ENCODE data around the gene ASB17.
"Not testable (repeated sequence)": the region's sequence is repeated elsewhere in the genome, so short reads cannot be mapped to it uniquely, and the experiment has no call there.

The ASB17 gene, protein sequence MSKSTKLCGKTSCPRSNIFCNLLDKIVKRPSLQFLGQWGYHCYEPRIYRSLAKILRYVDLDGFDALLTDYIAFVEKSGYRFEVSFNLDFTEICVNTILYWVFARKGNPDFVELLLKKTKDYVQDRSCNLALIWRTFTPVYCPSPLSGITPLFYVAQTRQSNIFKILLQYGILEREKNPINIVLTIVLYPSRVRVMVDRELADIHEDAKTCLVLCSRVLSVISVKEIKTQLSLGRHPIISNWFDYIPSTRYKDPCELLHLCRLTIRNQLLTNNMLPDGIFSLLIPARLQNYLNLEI

DNA sequence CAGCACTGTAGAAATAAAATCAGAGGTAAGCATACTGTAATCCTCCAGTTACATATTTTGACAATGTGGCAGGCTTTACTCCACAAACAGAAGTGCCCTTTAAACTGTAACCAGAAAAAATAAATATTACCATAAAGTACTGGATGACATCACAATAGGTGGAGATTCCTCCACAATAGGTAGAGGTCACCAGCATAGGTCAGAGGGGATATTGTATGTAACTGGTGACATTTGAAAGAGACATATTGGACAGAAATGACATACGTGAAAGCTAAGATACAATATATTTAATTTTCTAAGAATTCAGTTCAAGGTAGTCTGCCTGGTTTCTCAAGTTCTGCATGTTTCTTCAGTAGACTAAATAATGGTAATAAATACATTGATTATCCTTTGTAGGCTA is at the start of gene ASB17:
Gene ASB17 (minus strand): TSS at position 101 of the 400 bp plus-strand sequence. CDS start 113 bp downstream, outside the sequence.
- no peak for DNase-seq

DNA sequence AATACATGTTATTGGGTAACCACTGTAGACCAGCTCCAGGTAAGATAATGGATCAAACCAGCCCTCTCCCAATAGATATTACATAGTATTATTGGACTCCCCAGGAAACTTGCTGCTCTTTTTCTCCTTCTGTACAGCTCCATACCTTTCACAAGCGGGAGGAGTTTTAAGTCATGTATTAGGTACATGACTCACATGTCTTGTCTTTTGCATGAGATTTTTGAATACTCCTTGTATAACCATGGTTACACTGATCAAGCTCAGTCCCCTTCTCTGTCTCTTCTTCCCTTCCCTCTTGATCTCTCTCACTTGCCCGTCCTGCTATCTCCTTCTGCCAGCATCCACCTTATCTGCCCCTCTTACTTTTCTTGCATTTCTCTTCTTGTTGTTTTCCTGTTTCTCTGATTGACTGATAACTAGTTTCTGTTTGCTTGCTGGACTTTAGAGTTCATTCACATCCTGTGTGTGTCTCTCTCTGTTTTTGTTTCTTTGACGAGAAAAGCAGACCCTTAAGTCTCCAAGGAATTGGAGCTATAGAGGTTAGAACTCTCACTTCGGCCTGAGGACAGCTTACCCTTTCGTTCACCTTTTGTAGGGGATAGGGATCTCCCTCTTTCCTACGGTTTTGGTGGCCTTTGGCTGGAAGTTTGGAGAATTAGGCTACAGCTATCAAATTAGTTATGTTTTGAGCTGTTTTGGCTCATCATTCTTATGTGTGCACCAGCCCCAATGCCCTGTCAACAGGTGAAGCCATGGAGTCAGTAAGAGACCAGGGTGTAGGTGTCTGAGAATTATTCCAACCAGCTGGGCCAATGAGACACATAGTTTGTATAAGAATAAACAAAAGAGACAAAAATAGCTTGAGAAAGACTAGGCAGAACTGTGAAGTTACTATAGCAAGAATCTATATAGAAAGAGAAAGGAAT is 49.0 kb upstream of the ASB17 start:
- DNase-seq = no peak

DNA sequence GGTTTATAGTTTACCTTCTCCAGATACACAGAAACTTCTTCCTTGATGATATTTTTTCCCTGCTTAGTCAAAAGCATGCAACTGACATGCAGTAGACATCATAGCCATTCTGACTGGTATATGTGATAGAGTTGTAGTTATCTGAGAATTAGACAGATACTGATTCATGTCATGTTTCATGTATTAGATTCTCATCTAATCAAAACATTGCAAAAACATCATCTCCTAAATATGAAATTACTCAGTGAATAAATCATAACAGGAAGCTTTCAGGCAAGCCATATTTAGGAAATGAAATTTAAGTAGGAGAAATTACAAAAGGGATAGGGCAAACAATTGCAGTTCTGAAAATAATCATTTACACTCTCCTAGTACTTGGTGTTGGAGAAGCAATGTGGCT is 38.4 kb upstream of the ASB17 start:
- DNase-seq = no peak

DNA sequence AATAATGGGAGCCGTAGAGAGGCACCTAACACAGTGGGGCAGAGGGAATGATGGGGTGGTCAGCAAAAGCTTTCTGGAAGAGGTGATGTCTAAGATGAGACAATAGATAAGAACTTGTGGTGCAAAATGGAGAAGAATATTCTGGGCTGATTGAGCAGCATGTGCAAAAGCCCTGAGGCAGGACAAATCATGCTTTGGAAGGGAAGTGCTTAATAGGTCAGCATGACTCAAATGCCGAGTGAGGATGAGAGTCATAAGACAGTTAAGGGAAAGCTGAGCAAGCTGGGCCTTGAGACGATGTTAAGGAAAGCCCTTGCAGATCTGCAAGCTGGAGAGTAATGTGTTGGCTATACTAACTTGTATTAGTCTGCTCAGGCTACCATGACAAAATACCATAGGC is 37.3 kb upstream of the ASB17 start:
- no peak for DNase-seq

DNA sequence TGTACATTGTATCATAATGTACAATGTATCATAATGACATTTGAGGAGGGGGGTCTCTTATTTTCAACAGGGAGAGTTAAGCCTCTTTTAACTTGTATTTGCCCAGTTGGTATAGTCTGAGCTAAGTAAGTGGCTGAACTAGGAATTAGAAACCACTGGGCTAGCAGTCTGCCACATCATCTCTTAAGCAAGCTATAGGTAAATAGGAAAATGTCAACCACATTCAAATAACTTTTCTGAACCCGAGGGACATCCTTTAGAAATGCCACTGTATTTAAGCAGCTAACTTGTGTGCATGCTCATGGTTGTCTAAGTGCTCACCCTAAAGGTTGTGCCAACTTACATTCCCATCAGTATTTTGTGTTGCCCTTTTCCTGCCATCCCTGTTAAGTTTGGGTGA is 35.5 kb upstream of the ASB17 start:
- no peak for DNase-seq

DNA sequence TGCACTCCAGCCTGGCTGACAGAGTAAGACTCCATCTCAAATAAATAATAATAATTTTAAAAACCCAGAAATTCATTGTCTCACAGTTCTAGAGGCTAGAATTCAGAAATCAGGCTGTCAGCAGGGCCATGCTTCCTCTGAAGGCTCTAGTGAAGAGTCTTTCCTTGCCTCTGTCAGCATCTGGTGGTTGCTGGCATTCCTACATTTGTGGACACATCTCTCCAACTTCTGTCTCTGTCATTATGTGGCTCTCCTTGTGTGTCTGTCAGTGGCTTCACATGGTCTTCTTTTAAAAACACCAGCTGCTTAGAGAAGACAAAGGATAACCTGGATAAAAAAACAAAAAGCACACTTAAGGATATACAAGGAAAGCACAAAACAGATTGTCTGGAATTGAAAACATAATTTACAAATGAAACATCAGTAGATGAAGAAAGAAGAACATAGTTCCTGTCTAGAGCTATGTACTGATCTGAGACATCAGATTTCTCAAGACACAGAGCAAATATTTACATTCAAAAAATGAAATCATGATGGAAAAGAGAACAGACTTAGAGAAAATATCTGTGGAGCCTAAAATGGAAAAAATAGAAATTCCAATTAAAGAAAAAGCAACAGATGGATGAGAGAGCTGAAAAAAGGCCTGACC is 32.7 kb upstream of the ASB17 start:
- DNase-seq = no peak

DNA sequence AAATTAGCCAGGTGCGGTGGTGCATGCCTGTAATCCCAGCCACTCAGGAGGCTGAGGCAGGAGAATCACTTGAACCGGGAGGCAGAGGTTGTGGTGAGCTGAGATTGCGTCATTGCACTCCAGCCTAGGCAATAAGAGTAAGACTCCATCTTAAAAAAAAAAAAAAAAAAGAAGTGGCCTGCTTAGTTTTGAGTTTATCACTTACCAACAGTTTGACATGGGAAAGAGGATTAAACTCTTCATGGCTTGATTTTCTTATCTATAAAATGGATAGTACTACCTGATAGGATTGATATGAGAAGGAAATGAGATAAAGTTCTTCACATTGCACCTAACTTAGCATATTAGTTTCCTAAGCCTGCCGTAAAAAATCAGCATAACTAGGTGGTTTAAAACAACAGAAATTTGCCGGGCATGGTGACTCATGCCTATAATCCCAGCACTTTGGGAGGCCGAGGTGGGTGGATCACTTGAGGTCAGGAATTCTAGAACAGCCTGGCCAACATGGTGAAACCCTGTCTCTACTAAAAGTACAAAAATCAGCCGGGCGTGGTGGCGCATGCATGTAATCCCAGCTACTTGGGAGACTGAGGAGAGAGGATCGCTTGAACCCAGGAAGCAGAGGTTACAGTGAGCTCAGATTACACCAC is 32.0 kb upstream of the ASB17 start:
- DNase-seq = not testable (repeated sequence)

DNA sequence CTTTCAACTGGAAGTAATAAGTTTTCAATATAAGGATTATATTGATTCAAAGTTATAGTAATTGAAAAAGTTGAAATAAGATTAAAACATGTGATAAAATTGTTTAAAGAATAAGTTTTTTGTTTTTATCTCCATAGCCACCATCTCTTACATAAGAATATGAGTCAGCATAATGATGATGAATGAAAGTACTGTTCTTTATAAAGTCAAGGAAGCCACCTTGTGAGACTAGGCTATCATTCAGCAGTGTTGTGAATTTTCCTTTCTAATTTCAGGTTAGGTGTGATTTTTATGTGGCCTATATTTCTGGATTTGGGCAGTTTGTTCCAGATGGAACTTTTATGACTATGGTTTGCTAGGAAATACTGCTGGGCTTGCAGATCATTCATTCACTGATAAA is 22.4 kb upstream of the ASB17 start:
- no peak for DNase-seq

DNA sequence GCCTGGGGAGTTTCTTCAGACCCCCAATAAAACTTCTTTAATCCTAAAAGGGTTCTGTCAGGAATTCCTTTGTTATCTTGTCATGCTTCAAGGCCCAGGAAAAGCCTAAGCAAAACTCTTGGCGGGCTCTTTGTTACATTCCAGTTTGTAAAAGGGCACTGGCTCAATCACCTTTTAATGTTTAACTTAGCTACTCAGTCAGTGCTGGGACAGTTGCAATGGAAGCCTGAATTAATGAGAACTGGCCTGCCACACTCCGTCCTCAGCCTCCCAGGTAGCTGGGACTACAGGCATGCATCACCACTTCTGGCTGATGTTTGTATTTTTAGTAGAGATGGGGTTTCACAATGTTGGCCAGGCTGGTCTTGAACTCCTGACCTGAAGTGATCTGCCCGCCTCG is 21.3 kb upstream of the ASB17 start:
- no peak for DNase-seq

DNA sequence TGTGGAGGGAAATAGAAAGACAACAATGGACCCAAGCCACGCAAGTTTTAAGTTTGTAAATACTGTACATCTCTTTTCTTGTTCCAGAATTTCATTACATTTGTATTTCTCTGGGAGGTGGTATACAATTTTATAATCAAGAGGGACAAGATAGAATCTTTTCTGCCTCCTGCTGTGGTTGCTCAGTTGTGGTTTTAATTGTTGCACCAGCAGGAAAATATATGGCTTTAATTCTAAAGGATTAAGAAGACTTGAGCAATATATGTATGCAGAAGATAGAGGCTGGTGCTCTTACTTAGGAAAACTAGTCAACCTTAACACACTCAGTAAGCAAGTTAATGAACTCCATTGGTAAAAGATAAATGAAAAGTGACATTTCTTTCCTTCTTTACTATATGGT is 19.8 kb upstream of the ASB17 start:
- DNase-seq = no peak

DNA sequence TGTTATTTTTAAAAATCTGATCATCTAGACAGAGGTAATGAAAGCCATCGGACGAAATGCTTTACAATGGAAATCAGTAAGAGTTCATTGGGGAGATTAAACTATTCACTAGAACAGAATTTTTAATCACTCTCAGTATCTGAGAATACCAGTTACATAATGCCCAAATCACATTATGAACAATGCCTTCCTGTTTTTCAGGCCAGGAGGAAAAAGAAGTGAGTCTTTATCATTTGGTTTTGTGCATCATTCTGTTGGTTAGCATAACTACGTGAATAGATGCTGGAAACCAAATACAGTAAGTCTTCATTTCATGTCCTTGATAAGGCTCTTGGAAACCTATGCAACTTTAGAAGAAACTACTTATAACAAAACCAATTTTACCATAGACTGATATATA is 18.0 kb upstream of the ASB17 start:
- no peak for DNase-seq

DNA sequence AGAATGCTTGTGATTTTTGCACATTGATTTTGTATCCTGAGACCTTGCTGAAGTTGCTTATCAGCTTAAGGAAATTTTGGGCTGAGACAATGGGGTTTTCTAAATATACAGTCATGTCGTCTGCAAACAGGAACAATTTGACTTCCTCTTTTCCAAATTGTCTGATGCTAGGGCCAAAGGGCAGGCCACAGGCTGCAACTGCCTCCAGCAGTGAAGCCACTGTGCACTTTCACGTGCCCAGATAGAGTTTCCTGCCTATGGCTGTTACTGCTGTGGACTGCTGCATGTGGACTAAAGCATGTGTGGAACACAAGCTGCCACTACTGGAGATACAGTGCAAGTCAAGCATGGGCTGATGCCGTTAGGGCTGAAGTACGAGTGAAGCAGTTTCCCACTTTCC is 10.8 kb upstream of the ASB17 start:
- DNase-seq = not testable (repeated sequence)

DNA sequence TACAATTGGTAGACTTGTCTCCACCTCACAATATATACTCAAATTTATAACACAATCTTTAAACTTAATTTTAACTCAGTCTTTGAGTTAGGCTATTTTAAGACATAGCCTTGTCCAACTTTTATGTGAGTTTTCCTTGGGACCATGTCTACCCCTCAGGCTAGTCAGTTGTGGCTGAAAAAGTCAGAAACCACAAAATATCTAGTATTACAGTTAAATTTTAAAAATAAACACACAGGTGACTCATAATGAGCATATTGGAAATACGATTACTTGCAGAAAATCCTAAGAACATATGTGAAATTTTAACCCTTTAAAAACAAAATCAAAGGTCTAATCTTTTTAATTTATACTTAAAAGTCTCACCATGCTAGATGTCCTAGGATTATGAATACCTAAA is 4.8 kb upstream of the ASB17 start:
- no peak for DNase-seq

DNA sequence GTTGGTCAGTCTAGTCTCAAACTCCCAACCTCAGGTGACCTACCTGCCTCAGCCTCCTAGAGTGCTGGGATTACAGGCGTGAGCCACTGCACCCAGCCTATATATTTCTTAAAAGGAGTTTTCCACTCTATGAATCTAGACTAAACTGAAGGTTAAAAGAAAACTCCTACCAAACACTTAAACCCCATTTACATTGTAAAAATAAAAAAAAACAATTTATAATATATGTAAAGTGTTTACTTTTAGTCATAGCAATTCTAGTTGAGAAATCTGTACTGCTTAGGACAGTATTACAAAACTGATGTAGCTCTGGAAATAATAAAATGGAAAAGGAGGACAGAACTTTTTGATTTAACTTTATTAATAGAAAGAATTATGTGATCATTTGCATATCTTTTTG is 9.5 kb downstream of the ASB17 start:
- no peak for DNase-seq

DNA sequence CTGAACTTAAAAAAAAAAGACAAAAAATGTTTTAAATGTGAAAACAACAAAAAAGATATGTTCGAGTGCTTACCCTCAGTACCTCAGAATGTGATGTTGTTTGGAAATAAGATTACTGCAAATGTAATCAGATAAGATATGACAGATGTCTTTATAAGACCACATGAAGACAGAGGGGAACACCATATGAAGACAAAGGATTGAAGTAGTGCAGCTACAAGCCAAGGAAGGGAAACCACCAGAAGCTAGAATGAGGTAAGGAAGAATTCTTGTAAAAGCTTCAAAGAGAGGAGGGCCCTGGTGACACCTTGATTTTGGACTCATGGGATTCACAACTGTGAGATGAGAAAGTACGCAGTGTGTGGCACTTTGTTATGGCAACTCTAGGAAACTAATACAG is 15.4 kb downstream of the ASB17 start:
- no peak for DNase-seq

DNA sequence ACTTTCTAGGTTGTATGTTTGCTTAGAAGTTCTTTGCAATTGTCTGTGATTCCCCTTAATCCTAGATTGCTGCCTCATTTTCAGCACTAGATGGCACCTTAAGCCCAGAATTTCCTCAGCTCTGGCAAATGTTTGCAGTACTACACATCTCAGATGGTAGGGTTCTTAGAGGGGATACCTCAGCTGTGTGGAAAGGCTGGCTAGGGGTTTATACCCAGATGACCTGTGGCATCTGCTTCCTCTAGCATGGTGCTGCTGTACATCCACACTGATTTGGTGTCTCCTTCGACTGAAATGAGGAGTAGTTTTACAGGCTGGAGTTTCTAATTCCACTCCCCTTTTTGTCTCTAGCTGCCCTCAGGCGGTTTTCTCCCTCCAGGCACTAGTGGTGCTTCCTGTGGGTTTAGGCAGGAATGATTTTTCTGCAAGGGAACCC is 23.5 kb downstream of the ASB17 start:
- DNase-seq = no peak

DNA sequence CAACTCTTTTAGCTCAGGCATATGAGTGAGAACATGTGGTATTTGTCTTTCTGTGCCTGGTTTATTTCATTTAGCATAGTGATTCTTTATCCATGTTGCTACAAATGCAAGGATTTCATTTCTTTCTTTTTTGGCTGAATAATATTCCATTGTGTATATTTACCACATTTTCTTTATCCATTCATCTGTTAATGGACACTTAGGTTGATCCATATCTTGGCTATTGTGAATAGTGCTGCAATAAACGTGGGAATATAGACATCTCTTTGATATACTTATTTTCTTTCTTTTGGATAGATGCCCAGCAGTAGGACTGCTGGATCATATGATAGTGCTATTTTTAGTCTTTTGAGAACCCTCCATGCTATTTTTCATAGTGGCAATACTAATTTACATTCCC is 30.8 kb downstream of the ASB17 start:
- DNase-seq = no peak

DNA sequence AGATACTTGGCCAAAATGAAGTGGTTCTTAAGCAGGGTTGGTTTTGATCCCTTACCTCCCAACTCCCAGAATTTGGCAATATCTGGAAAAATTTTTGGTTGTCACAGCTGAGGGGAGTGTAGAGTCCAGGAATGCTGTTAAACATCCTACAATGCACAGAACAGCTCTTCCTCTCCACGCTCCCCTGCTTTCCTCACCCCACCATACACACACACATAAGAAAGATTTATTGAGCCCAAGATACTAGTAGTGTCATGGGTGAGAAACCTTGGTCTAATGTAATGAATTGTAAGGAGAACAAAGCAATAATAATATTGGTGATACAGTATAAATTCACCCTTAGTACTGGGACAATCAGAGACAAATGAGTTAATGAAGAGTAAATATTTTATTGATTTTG is 47.8 kb downstream of the ASB17 start:
- no peak for DNase-seq

DNA sequence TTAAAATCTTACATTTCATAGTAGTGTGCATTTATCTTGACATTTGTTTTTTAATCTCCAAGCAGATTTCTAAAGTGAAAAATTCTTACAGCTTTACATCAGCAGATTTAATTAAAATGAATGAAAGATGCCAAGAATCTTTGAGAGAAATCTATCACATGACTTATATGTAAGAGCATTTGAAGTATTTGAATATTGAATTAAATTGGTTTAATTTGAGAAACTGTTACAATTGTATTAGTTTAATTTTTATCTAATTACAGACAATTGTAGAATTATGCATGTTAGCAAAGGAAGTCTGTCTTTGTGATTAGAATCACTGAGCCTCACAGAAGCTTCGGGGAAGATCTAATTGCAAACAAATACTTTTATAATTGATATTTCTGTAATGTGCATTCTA is 52.2 kb downstream of the ASB17 start:
- DNase-seq = no peak

DNA sequence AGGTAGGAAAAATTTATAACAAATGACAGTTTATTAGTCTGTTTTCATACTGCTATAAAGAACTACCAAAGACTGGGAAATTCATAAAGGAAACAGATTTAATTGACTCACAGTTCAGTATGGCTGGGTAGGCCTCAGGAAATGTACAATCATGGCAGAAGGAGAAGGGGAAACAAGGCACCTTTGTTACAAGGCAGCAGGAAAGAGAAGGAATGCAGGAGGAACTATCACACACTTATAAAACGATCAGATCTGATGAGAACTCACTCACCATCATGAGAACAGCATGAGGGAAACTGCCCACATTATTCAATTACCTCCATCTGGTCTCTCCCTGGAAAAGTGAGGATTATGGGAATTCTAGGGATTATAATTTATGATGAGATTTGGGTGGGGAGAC is 61.3 kb downstream of the ASB17 start:
- no peak for DNase-seq

Measured in DMS79 treated with DMSO at 0.1 percent for 48 hours (cell line).